Colonic mucosa (tissue), 4 donors: ENCODE measurements around the gene TACC2. TPM values are rescaled to one million over a fixed set of nuclear protein-coding genes. Genes with fewer than 3 reads are reported as not detected.

Experiments
- DNase-seq: peaks from one replicate; pipeline ENCODE4 v3.0.0-alpha.2; 2020
- H3K27ac ChIP-seq: fragments of 200-600 bp; one replicate; pipeline ENCODE4 v1.8.0; 2021
- H3K27me3 ChIP-seq: fragments of 200-600 bp; one replicate; pipeline ENCODE4 v1.8.0; 2021
- H3K36me3 ChIP-seq: fragments of 200-600 bp; one replicate; pipeline ENCODE4 v1.8.0; 2021
- H3K4me1 ChIP-seq: fragments of 200-600 bp; one replicate; pipeline ENCODE4 v1.8.0; 2021; ENCODE audit warnings: mild to moderate bottlenecking
- H3K4me3 ChIP-seq: fragments of 200-600 bp; one replicate; pipeline ENCODE4 v1.8.0; 2021
- H3K9ac ChIP-seq, 2 donors: one replicate each; pipeline ENCODE4 v1.7.0; 2013; ENCODE audit warnings: control low read depth in 2 of 2, low read depth in 2 of 2, low read length in 2 of 2
- H3K9me3 ChIP-seq: fragments of 200-600 bp; one replicate; pipeline ENCODE4 v1.8.0; 2021
- intact Hi-C: fragments of 100-400 bp; cut with DNase I; formaldehyde crosslinking; loops from one replicate; pipeline ENCODE4 v1.14.1; 2022
- total RNA-seq, 2 donors: library from RNA; stranded (reverse); fragmentation: NEBNext Ultra II Directional in 1 of 2; extraction: Animal tissue kit (Norgen Biotek cat#: 25700) in 1 of 2; gene quantifications; one replicate each; pipeline ENCODE4 v1.2.1, GENCODE V29; 2021
- TF ChIP-seq, protein P1 (sequence below): fragments of 200-600 bp; IDR thresholded peaks from one replicate; pipeline ENCODE4 v1.8.0; 2022; ENCODE audit warnings: antibody characterized with exemption, mild to moderate bottlenecking
- donor health status: healthy.
- donor health status: DM: no; HTN: no; CAD: no.
- donor health status: DM: no; HTN: no; CAD: no.

The TACC2 gene
- total RNA-seq, 2 donors from 2014 or later, result 90.0 to 93.2 TPM

DNA sequence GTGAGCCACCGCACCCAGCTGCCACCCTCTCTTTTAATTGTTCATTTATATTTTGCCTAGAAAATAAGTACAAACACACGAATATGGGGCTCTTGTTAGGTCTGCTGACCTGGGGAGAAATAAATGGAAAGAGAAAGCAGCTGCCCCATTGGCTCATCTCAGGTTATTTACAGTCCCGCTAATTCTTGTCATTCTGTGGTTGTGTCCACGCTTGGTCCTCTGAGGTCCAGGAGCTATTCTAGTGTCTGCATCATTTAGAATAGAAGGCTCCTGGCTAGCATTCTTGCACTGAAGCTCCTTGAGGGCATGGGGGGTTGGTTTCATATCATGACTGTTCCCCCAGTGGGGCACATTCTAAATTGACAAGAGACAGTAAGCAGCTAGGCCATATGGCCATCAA, 128.5 kb downstream of the TACC2 start:
- no peak overlapping the region for H3K4me3 ChIP-seq
- no peak overlapping the region for H3K27ac ChIP-seq
- no peaks in the 10 kb centered on the region for H3K27me3 ChIP-seq
- no peak for DNase-seq
- no peaks in the 10 kb centered on the region for H3K4me1 ChIP-seq
- no peaks in the 10 kb centered on the region for H3K36me3 ChIP-seq
- no peak overlapping the region for H3K9ac ChIP-seq
- TF ChIP-seq, protein P1, sequence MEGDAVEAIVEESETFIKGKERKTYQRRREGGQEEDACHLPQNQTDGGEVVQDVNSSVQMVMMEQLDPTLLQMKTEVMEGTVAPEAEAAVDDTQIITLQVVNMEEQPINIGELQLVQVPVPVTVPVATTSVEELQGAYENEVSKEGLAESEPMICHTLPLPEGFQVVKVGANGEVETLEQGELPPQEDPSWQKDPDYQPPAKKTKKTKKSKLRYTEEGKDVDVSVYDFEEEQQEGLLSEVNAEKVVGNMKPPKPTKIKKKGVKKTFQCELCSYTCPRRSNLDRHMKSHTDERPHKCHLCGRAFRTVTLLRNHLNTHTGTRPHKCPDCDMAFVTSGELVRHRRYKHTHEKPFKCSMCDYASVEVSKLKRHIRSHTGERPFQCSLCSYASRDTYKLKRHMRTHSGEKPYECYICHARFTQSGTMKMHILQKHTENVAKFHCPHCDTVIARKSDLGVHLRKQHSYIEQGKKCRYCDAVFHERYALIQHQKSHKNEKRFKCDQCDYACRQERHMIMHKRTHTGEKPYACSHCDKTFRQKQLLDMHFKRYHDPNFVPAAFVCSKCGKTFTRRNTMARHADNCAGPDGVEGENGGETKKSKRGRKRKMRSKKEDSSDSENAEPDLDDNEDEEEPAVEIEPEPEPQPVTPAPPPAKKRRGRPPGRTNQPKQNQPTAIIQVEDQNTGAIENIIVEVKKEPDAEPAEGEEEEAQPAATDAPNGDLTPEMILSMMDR, result no peak
- intact Hi-C loops, result no loop called here
- no peaks in the 10 kb centered on the region for H3K9me3 ChIP-seq

DNA sequence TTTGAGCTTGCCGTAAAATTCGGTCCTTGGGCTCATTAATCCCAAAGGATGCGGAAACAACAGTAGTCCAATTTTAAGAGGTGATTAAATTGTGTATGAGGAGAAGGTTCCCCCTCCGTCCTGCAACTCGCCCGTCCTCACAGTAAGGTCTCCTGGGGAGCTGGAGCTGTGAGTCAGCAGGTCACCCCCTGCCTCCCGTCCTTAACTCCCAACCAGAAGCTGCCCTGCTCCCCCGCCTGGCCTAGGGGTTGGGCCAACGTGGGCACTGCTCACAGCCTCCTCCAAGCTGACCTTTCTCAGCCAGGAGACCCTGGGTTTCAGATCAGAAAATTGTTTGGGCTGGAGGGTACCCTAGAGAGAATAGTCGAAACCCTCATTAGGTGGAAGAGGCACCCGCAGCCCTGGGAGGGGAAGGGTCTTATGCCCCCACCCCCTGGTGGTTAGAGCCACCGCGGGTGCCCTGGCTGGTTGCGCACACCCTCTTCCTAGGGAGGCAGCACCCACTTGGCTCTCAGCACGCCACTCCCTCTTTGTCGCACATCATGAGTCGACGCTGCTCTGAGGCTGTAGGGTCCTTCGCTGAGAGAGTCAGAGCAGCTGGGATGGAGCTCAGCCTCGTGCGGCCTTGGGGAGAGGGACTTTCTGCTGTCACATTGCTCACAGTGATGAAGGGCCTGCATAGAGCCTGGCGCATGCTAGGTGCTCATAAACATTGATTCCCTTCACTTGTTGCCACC, 131.2 kb downstream of the TACC2 start:
- TF ChIP-seq, protein P1, result no peak
- intact Hi-C loops, result no loop called here
- H3K27ac ChIP-seq, result no peak overlapping the region

DNA sequence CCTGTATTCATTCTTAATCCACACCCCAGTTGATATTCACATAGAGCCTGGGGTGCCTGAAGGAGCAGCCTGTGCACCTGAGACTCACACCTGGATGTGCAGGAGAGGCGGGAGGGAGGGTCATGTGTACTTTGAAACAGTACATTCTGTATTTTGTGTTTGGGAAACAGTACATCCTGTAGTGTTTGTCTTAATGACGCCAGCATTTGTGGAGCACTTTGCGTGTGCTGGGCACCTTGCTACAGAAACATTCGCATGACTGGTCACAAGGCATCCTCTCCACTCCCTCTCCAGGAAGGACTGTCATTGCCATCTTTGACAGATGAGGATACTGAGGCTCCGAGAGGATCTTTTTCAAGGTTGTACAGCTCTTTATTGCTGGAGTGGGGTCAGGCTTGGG, 132.1 kb downstream of the TACC2 start:
- Histone ChIP-seq H3K4me3 (no peak overlapping the region), H3K9me3 (no peaks in the 10 kb centered on the region), H3K9ac (no peak overlapping the region), H3K4me1 (no peaks in the 10 kb centered on the region), H3K27ac (no peak overlapping the region), H3K27me3 (no peaks in the 10 kb centered on the region), H3K36me3 (no peaks in the 10 kb centered on the region)
- TF ChIP-seq, protein P1, result no peak
- intact Hi-C loops, result no loop called here
- DNase-seq, result no peak

More for the DNA sequence above, 131.2 kb downstream of the TACC2 start:
- Histone ChIP-seq H3K36me3 (no peaks in the 10 kb centered on the region), H3K9me3 (no peaks in the 10 kb centered on the region), H3K4me1 (no peaks in the 10 kb centered on the region), H3K4me3 (no peak overlapping the region), H3K9ac (no peak overlapping the region), H3K27me3 (no peaks in the 10 kb centered on the region)
- DNase-seq, result no peak

DNA sequence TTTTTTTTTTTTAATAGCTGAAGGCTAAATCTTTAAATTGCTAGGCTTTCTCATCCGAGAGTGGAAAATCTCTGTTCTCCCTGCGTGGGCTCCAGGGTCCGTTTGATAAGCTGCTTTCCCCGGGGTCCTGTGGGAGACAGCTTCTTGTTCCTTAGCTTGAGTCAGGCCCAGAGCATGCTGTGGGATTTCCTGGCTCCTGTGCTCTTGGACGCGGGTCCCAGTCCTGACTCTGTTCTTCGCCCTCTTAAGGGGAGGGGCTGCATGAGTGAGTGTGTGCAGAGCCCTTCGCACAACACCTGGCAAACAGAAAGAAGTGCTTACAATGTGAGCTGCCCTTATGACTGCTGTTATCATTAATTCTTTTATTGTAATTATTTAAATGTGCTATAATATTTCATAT, 133.5 kb downstream of the TACC2 start:
- no peaks in the 10 kb centered on the region for H3K36me3 ChIP-seq

DNA sequence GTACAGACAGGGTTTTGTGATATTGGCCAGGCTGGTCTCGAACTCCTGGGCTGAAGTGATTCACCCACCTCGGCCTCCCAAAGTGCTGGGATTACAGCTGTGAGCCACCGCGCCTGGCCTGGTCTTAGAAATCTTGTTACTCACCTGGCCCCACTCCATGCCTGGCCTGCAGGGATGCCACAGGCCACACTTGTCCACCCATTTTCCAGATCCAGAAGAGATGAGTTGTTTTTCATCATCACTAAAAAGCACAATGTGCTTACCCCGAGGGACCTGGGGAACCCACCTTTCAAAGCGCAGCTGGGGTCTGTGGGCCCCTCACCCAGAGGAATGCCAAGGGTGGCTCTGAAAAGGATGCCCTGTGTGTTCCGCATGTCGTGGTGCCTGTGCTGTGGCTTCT, 134.2 kb downstream of the TACC2 start:
- no peaks in the 10 kb centered on the region for H3K27me3 ChIP-seq
- H3K4me1 ChIP-seq, result peaks cover 5% of the 10 kb centered on the region
- no peak overlapping the region for H3K4me3 ChIP-seq
- no peaks in the 10 kb centered on the region for H3K9me3 ChIP-seq
- H3K9ac ChIP-seq, result no peak overlapping the region
- intact Hi-C loops, result no loop called here
- no peak overlapping the region for H3K27ac ChIP-seq
- no peak for DNase-seq
- TF ChIP-seq, protein P1, result no peak
- H3K36me3 ChIP-seq, result no peaks in the 10 kb centered on the region

More for the DNA sequence above, 133.5 kb downstream of the TACC2 start:
- no peak for DNase-seq
- no peaks in the 10 kb centered on the region for H3K9me3 ChIP-seq
- no peak overlapping the region for H3K27ac ChIP-seq
- no peak overlapping the region for H3K4me3 ChIP-seq
- no peaks in the 10 kb centered on the region for H3K27me3 ChIP-seq
- intact Hi-C loops, result no loop called here
- H3K4me1 ChIP-seq, result peaks cover 5% of the 10 kb centered on the region
- TF ChIP-seq, protein P1, result no peak
- no peak overlapping the region for H3K9ac ChIP-seq
